Measurements from ENCODE around the gene DDIT3. TPM values are rescaled to one million over a fixed set of nuclear protein-coding genes. Genes with fewer than 3 reads are reported as not detected.

DDIT3 gene
- total and polyA plus RNA-seq, 2 of the 8 experiments (the other 6 are each of a cell fraction or from before 2014, with no cell fraction given), result 4.9 to 5.7 TPM

- no peak for TF ChIP-seq YY1 (IDR thresholded peaks at IDR 0.05; ENCODE audit: low read depth, low read length)
- TF ChIP-seq TAF1 (IDR thresholded peaks at IDR 0.05; ENCODE audit: low read depth, low read length), result no peak
- TF ChIP-seq SP1 (IDR thresholded peaks at IDR 0.05; ENCODE audit: low read depth, low read length), result no peak
- no peak for TF ChIP-seq SUZ12 (IDR thresholded peaks at IDR 0.05; ENCODE audit: low read length)
- TF ChIP-seq TCF12 (IDR thresholded peaks at IDR 0.05; ENCODE audit: low read depth, low read length), result no peak
- TF ChIP-seq POLR2A (IDR thresholded peaks at IDR 0.05; ENCODE audit: control extremely low read depth in 1 of 2, low read depth in 2 of 2, low read length in 2 of 2), result no peak
- no peak for TF ChIP-seq BCL11A (IDR thresholded peaks at IDR 0.05; ENCODE audit: low read depth in 2 of 2, low read length in 2 of 2)
- no peak for TF ChIP-seq SRF (IDR thresholded peaks at IDR 0.05; ENCODE audit: low read depth, low read length)
Observed at GRCh38 chr12:57535764-57536596, 15.7 kb upstream of the DDIT3 start (continued).

Measured in H1 (cell line).